ENCODE results near the gene EXOC6B.

Gene EXOC6B

GRCh38 chr2:72154386-72154975 is 671.4 kb downstream of the EXOC6B start:
- DNase-seq: peak; percentile 49

GRCh38 chr2:72153924-72154323 is 671.9 kb downstream of the EXOC6B start:
- DNase-seq: no peak

GRCh38 chr2:72153026-72153791 is 672.6 kb downstream of the EXOC6B start:
- DNase-seq: peak; percentile 54

- DNase-seq: peak; percentile 48
Measured at GRCh38 chr2:72150861-72151356, 674.9 kb downstream of the EXOC6B start.

GRCh38 chr2:72150157-72150860 is 675.5 kb downstream of the EXOC6B start:
- peak; percentile 91 for DNase-seq

- peak; percentile 56 for DNase-seq
Measured at GRCh38 chr2:72149556-72150156, 676.2 kb downstream of the EXOC6B start.

GRCh38 chr2:72148837-72149555 is 676.8 kb downstream of the EXOC6B start:
- peak; percentile 75 for DNase-seq

GRCh38 chr2:72148003-72148836 is 677.6 kb downstream of the EXOC6B start:
- peak; percentile 41 for DNase-seq

- peak; percentile 69 for DNase-seq
Measured at GRCh38 chr2:72147303-72147971, 678.4 kb downstream of the EXOC6B start, which contains the start of gene CYP26B1. Gene CYP26B1, minus strand, starts transcription at chr2:72147862. Its CDS starts 28 bp downstream, at chr2:72147834.

GRCh38 chr2:72146347-72147302 is 679.2 kb downstream of the EXOC6B start:
- peak; percentile 41 for DNase-seq

- DNase-seq: peak; percentile 34
Measured at GRCh38 chr2:72145658-72146329, 680.0 kb downstream of the EXOC6B start.

GRCh38 chr2:72145289-72145657 is 680.6 kb downstream of the EXOC6B start:
- DNase-seq: no peak

- peak; percentile 84 for DNase-seq
Measured at GRCh38 chr2:72144632-72145288, 681.1 kb downstream of the EXOC6B start.

- DNase-seq: peak; percentile 52
Measured at GRCh38 chr2:72144274-72144631, 681.6 kb downstream of the EXOC6B start.

GRCh38 chr2:72143441-72144273 is 682.2 kb downstream of the EXOC6B start:
- DNase-seq: peak; percentile 60

- peak; percentile 73 for DNase-seq
Measured at GRCh38 chr2:72142570-72143440, 683.0 kb downstream of the EXOC6B start.
